Measurements from ENCODE around the gene ZRSR2. TPM values are rescaled to one million over a fixed set of nuclear protein-coding genes. Genes with fewer than 3 reads are reported as not detected.

ZRSR2 gene
- total RNA-seq, 1 donor from 2014 or later, result 19.3 TPM

GRCh38 chrX:15808254-15808653, 18.0 kb downstream of the ZRSR2 start:
- H3K4me3 Mint-ChIP-seq (ENCODE audit: low read depth), result no peak overlapping the region
- TF ChIP-seq, protein P1, sequence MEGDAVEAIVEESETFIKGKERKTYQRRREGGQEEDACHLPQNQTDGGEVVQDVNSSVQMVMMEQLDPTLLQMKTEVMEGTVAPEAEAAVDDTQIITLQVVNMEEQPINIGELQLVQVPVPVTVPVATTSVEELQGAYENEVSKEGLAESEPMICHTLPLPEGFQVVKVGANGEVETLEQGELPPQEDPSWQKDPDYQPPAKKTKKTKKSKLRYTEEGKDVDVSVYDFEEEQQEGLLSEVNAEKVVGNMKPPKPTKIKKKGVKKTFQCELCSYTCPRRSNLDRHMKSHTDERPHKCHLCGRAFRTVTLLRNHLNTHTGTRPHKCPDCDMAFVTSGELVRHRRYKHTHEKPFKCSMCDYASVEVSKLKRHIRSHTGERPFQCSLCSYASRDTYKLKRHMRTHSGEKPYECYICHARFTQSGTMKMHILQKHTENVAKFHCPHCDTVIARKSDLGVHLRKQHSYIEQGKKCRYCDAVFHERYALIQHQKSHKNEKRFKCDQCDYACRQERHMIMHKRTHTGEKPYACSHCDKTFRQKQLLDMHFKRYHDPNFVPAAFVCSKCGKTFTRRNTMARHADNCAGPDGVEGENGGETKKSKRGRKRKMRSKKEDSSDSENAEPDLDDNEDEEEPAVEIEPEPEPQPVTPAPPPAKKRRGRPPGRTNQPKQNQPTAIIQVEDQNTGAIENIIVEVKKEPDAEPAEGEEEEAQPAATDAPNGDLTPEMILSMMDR (IDR thresholded peaks at IDR 0.05; ENCODE audit: unreplicated experiment), result no peak
- H3K9me3 Mint-ChIP-seq (ENCODE audit: low read depth), result no peaks in the 10 kb centered on the region
- H3K27ac Mint-ChIP-seq, result no peak overlapping the region
- no peaks in the 10 kb centered on the region for H3K27me3 Mint-ChIP-seq
- peaks cover 29% of the 10 kb centered on the region for H3K36me3 Mint-ChIP-seq (ENCODE audit: insufficient read depth)
- no peak for DNase-seq (ENCODE audit: low spot score, unreplicated experiment)
- H3K4me1 Mint-ChIP-seq (ENCODE audit: low read depth), result no peaks in the 10 kb centered on the region

DNA sequence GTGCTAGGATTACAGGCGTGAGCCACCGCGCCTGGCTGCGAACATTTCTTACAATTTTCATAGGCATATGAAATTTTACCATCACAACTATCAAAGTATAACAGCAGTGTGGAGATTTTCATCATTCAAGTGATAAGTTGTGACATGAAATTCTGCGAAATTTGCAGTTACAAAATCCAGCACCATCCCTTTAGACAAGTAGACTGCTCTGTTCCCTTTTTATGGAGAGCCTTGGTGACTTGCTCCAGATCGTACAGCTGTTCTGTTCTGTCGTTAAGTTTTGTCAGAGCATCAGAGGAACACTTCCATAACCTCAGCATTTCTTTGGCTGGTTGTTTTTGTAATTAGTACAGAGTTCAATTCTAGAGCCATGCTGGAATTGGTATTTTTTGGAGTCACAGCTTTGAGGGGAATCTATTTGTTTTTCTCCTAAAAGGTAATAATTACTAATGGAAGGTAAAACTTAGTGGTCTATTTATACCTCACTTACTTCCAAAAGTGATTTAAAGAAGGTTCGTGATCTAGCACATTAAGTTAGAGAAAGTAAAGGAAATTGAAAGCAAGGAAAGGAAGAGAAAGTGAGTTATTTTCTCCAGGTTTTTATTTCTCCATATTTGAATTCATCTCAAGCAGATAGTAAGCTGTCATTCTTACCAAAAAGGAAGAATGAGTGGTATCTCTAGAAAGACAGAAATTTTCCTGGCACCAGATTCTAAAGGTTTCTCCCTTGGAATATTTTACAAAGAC, 22.1 kb downstream of the ZRSR2 start:
- Mint-ChIP-seq H3K4me1 (ENCODE audit: low read depth) (no peaks in the 10 kb centered on the region), H3K36me3 (ENCODE audit: insufficient read depth) (peaks cover 22% of the 10 kb centered on the region), H3K27me3 (no peaks in the 10 kb centered on the region), H3K27ac (no peak overlapping the region), H3K4me3 (ENCODE audit: low read depth) (no peak overlapping the region), H3K9me3 (ENCODE audit: low read depth) (no peaks in the 10 kb centered on the region)
- TF ChIP-seq, protein P1 (IDR thresholded peaks at IDR 0.05; ENCODE audit: unreplicated experiment), result no peak
- DNase-seq (ENCODE audit: low spot score, unreplicated experiment), result no peak

DNA sequence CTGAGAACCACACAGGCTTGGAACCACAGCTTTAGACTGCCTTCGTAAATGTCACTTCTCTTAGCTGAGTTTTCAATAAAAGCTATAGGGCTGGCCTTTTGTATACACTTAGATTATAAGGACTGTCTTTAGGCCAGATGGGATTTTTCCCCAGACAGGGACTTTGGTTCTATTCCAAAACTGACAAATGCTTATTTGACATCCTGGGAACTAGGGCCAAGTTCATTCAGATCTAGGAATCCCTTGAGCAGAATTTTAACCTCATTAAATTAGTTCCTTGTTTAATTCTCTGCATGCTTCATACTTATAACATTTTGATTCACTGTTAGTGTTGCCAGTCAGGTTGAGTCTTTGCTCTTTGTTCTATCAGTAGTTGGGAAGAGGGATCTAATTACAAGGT, 23.1 kb downstream of the ZRSR2 start:
- Mint-ChIP-seq H3K4me3 (ENCODE audit: low read depth) (no peak overlapping the region), H3K27ac (no peak overlapping the region), H3K36me3 (ENCODE audit: insufficient read depth) (peaks cover 24% of the 10 kb centered on the region), H3K27me3 (no peaks in the 10 kb centered on the region), H3K9me3 (ENCODE audit: low read depth) (no peaks in the 10 kb centered on the region), H3K4me1 (ENCODE audit: low read depth) (no peaks in the 10 kb centered on the region)
- no peak for DNase-seq (ENCODE audit: low spot score, unreplicated experiment)
- TF ChIP-seq, protein P1 (IDR thresholded peaks at IDR 0.05; ENCODE audit: unreplicated experiment), result no peak

- DNase-seq (ENCODE audit: low spot score, unreplicated experiment), result no peak
- Mint-ChIP-seq H3K27ac (peak overlapping the region; percentile 31), H3K36me3 (ENCODE audit: insufficient read depth) (peaks cover 20% of the 10 kb centered on the region), H3K9me3 (ENCODE audit: low read depth) (no peaks in the 10 kb centered on the region), H3K4me1 (ENCODE audit: low read depth) (no peaks in the 10 kb centered on the region), H3K4me3 (ENCODE audit: low read depth) (no peak overlapping the region), H3K27me3 (no peaks in the 10 kb centered on the region)
- TF ChIP-seq, protein P1 (IDR thresholded peaks at IDR 0.05; ENCODE audit: unreplicated experiment), result no peak
These were observed 24.6 kb downstream of the ZRSR2 start for GRCh38 chrX:15814771-15815365.

GRCh38 chrX:15815779-15816437, 25.6 kb downstream of the ZRSR2 start:
- H3K27ac Mint-ChIP-seq, result peak overlapping the region; percentile 16
- TF ChIP-seq, protein P1 (IDR thresholded peaks at IDR 0.05; ENCODE audit: unreplicated experiment), result peak; percentile 62
- no peaks in the 10 kb centered on the region for H3K27me3 Mint-ChIP-seq
- no peak for DNase-seq (ENCODE audit: low spot score, unreplicated experiment)
- no peaks in the 10 kb centered on the region for H3K9me3 Mint-ChIP-seq (ENCODE audit: low read depth)
- H3K4me1 Mint-ChIP-seq (ENCODE audit: low read depth), result no peaks in the 10 kb centered on the region
- H3K36me3 Mint-ChIP-seq (ENCODE audit: insufficient read depth), result peaks cover 20% of the 10 kb centered on the region
- H3K4me3 Mint-ChIP-seq (ENCODE audit: low read depth), result no peak overlapping the region
